GM23248 (cell line): ENCODE results near the gene HBA2.
"Not testable (repeated sequence)": the region's sequence is repeated elsewhere in the genome, so short reads cannot be mapped to it uniquely, and the experiment has no call there.

Experiments
- EZH2 ChIP-seq: fragments of 200-600 bp; sonication (generic); IDR thresholded peaks from 2 replicates; pipeline ENCODE4 v1.6.1; 2018; ENCODE audit warnings: antibody characterized with exemption, mild to moderate bottlenecking; ENCODE audit not compliant: insufficient read depth, poor library complexity, severe bottlenecking
- EZH2phosphoT487 ChIP-seq: fragments of 200-600 bp; sonication (generic); IDR thresholded peaks from 2 replicates; pipeline ENCODE4 v1.6.1; 2018; ENCODE audit warnings: antibody characterized with exemption, moderate library complexity, mild to moderate bottlenecking, low read depth; ENCODE audit not compliant: insufficient read depth

DNA sequence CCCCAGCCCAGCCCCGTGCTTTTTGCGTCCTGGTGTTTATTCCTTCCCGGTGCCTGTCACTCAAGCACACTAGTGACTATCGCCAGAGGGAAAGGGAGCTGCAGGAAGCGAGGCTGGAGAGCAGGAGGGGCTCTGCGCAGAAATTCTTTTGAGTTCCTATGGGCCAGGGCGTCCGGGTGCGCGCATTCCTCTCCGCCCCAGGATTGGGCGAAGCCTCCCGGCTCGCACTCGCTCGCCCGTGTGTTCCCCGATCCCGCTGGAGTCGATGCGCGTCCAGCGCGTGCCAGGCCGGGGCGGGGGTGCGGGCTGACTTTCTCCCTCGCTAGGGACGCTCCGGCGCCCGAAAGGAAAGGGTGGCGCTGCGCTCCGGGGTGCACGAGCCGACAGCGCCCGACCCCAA, 3.3 kb downstream of the HBA2 start:
- TF ChIP-seq EZH2, EZH2phosphoT487: not testable (repeated sequence)
